GM21619 (cell line): ENCODE measurements around the gene ERMN.
"Not testable (repeated sequence)": the region's sequence is repeated elsewhere in the genome, so short reads cannot be mapped to it uniquely, and the experiment has no call there.

Source experiments
- ATAC-seq: cut with Tn5 transposase; IDR thresholded peaks from one replicate; pipeline ENCODE4 v1.9.1; 2021; ENCODE audit not compliant: unreplicated experiment

ERMN gene, protein sequence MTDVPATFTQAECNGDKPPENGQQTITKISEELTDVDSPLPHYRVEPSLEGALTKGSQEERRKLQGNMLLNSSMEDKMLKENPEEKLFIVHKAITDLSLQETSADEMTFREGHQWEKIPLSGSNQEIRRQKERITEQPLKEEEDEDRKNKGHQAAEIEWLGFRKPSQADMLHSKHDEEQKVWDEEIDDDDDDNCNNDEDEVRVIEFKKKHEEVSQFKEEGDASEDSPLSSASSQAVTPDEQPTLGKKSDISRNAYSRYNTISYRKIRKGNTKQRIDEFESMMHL

GRCh38 chr2:157325786-157326185 lies at the start of gene ERMN:
TSS of gene ERMN (minus strand) at chr2:157325824. CDS start at chr2:157325642, 182 bp downstream.
- no peak for ATAC-seq

DNA sequence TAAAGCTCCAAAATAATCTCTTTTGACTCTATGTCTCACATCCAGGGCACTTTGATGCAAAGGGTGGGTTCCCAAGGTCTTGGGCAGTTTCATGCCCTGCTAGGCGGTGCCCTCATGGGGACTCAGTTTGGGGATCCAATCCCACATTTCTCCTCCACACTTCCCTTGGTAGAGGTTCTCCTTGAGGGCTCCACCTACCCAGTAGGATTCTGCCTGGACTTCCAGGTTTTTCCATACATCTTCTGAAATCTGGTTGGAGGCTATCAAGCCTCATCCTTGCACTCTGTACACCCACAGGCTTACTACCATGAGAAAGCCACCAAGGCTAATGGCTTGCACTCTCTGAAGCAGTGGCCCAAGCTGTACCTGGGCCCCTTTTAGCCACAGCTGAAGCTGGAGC lies 49.8 kb upstream of the ERMN start:
- no peak for ATAC-seq

- not testable (repeated sequence) for ATAC-seq
Observed at GRCh38 chr2:157368508-157368907, 42.9 kb upstream of the ERMN start.

DNA sequence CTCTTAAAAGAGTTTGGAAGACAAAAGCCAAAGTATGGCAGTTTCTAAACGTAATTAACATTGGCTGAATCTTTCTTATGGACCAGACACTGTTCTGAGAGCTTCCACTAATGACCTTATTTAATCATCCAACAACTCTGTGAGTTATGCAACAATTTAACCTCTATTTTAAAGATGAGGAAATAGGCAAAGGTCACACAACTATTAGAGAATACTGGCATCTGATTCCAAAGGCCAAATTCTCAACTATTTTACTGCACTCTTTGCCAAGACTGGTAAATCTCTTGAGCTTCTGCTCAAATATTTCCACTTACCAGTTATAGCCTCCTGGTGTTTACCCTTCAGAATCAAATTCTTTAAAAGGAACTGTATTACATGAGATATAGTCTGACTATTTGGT lies 42.1 kb upstream of the ERMN start:
- ATAC-seq = no peak

GRCh38 chr2:157364257-157364974 lies 38.8 kb upstream of the ERMN start:
- peak; percentile 83 for ATAC-seq

- peak; percentile 59 for ATAC-seq
Observed at GRCh38 chr2:157363612-157364101, 38.0 kb upstream of the ERMN start.

DNA sequence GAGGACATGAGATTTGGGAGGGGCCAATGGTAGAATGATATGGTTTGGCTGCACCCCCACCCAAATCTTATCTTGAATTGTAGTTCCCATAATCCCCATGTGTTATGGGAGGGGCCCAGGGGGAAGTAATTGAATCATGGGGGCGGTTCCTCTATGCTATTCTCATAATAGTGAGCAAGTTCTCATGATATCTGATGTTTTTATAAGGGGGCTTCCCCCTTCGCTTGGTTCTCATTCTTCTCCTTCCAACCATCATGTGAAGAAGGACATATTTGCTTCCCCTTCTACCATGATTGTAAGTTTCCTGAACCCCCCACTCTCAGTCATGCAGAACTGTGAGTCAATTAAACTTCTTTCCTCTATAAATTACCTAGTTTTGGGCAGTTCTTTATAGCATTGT lies 37.0 kb upstream of the ERMN start:
- ATAC-seq = no peak

GRCh38 chr2:157361526-157361925 lies 35.9 kb upstream of the ERMN start:
- ATAC-seq = no peak

DNA sequence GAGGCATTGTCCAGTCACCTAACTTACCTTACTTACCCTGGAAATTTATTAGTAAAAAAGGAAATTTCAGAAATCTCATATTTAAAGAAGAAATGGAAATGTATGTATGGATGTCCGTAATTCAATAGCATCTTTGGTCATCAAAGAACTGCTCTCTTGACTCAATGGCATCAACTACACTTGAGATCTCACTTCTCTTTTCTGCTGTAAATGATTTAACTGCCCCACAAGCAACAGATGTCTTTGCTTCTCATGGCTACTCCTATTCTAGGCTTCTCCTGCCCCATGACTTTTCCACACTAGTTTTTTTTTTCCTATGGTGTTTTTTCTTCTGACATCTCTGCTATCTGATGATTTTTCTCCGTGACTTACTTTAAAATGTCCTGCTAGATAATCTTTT lies 34.0 kb upstream of the ERMN start:
- ATAC-seq = no peak

DNA sequence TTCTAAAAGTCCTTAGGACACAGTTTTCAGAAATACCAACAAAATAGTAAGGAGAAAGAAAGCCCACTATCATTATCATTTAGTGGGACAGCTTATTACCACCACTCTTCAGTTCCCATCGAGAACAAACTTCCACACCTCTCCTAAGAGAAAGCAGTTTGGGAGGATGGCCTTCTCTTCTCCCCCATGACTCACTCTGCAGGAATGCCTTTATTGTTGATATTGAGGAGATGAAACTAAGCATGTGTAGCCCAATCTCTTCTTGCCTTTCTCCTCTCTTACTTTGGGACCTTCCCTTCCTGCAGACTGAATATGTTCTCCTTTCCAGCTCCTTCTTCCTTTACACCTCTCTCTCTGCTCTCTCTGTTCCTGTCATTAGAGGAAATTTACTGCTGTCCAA lies 30.0 kb upstream of the ERMN start:
- no peak for ATAC-seq

DNA sequence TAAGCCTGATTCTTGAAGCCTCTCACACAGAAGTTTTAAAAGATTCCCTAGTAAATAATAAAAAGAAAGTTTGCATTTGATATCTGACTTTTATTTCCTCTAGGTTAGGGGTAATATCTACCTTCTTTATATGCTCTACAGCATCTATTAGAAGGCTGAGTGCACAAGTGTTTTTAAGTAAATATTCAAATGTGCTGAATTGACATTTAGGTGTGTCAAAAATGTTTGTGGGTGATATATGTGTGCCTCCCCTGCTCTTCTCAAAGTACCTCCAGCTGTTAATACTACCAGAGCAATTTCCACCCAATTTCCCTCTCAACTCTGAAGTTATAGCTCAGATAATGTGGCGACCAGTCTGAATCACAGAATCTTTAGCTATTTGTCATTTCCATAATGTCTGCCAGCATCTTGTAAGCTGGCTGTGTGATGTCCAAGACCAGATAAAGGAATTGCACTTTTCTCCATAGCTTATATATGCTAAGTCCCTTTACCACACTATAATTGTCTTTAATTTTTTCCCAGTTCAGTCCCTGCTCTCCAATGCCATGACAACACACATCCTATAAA lies 24.4 kb upstream of the ERMN start:
- no peak for ATAC-seq

DNA sequence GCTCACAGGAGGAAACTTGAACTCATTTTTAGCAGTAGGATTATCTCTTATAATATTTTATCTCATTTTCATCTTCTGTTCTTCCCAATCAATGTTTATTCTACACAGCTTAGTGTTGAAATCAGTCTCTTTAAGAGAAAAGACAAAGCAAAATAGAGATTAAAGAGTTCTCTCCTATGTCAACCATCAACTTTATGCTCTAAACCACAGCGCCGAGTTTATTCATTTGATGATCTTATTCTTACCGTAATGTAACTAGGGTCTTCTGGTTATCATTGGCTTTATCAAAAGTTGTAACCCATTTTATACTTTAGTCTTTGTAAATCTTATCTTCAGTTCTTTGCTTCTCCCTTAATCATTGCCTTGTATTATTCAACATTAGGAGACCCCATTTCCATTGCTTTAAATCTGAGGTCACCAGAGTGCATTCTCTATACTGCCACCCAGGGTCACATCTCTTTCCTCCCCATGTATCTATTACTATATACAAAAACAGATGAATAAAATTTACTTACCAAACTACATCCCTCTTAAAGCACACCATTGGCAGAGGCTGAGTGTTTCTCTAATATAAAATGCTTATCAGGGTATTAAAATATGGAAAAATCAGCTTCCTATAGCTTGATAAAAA lies 22.8 kb upstream of the ERMN start:
- no peak for ATAC-seq

DNA sequence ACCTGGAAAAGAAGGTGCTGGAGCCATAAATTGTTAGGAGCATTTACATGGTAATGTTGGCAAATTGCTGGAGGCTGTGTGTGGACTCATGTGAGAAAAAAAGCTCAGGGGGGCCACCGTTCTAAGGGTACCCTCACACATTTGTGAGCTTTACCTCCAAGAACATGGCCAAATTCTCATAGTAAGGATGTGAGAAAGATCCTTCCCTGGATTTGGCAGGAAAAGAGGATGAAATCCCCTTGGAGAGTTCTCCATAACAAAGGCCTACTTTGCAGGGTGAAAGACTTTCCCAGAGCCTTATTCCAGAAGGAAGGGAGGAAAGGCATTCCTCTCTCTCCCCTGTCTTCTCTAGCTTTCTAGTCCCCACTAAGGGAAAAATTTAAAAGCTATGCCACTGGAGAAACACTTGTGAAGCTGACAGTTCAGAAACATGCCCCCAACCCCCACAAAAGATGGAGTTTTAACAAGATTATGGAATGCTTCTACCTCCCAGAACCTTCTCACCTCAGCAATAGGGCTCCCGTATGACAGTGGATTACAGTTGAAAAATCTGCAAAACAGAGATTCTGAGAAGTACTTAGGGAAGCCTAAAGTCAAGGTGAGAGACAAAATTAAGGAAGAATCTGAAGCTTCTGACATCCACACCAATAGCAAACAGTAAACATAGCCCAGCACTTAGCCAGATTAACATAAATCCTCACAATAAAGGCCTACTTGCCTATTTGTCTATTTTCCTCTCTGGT lies 20.2 kb upstream of the ERMN start:
- ATAC-seq = no peak

- ATAC-seq = not testable (repeated sequence)
Observed at GRCh38 chr2:157341381-157341780, 15.8 kb upstream of the ERMN start.

- ATAC-seq = no peak
Observed at GRCh38 chr2:157339965-157340655, 14.5 kb upstream of the ERMN start.

DNA sequence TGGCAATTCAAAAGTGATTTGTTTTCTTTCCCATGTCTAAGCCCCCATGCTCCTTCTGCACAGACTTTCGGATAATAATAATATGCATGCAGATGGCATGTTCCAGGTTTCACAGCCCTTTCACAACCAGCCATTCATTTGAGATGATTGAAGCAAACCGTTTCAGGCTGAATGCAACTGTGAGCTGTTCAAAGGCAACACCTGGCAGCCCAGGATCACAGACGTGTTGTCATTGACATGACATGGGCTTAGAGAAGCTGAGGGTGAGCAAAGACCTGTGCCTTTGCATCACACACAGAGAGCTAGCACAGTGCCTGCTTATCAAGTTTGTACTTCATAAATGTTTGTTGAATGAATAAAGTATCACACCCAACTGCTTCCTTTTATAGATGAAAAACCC lies 12.4 kb upstream of the ERMN start:
- ATAC-seq = no peak

DNA sequence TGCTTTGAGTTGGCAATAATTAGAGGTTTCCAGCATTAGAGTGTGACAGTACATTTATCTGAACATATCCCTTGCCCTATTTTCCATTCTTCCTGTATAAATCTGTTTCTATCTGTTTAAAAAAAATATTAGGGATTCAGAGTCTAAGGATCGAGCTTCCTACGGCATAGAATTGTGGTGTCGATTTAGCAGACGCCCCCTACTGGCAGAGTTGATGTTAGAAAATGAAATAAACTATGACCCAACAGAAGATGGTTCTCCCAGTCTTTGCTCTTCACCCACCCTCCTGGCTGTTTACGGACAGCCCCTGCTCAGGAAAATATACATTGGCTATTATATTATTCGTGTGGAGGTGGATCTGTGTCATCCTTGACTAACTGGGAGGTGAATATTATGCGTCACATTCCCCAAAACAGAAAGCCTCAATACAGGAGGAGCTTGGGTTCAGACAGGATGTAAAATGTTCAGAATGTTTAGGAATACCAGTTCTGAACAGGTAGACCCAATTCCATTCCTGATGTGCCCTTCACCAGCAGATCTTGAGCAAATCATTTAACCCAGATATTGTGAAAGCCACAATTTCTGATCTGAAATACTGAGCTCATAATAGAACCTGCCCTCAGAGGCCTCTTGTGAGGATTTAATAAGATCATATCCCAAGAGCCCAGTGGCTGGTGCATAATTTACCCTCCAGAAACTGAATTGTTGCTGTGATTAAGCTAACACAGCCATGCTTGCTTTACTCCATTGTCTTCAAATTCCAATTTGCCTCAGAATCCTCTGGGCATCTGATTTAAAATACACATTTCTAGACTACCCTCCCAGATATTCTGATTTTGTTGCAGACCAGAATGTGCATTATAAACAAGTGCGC lies 10.8 kb upstream of the ERMN start:
- ATAC-seq = peak; percentile 64

- no peak for ATAC-seq
Observed at GRCh38 chr2:157334797-157335196, 9.2 kb upstream of the ERMN start.

GRCh38 chr2:157334335-157334734 lies 8.7 kb upstream of the ERMN start:
- ATAC-seq = no peak
